Myocyte (in vitro differentiated cells): Measurements from ENCODE around the gene BACH2. TPM values are rescaled to one million over a fixed set of nuclear protein-coding genes. Genes with fewer than 3 reads are reported as not detected.

Experiments used
- DNase-seq: peaks from one replicate; pipeline ENCODE4 v3.0.0-alpha.2; 2012; ENCODE audit warnings: low read depth
- total RNA-seq: library from RNA; depleted of rRNA; stranded (reverse); fragments of >200 nt; gene quantifications from 2 replicates; pipeline ENCODE4 v1.2.3, GENCODE V29; 2014

The BACH2 gene
- total RNA-seq, 1 donor from 2014 or later = 0.13 TPM

DNA sequence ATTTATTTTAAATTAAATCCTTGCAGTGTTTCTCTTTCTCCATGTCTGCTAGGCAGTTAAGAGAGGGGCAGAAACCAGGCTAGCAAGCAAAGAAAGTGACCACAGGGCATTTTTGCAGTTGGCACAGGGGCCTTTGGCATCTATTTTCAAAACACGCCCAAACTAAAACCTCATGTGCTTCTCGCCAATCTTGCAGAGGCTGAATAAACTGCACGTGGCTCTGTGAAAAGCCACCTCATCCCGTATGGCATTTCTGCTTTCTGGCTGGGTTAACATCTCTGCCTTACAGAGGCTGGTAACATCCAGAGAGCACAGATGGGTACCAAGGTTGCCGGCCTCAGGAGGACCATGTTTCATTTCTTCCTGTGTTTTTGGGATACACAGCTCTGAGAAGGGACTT lies 347.8 kb downstream of the BACH2 start:
- peak; percentile 45 for DNase-seq

GRCh38 chr6:89944826-89945407 lies 351.7 kb downstream of the BACH2 start:
- DNase-seq = no peak

- DNase-seq = no peak
These were observed 352.4 kb downstream of the BACH2 start for GRCh38 chr6:89944181-89944755.

GRCh38 chr6:89942601-89943000 lies 354.0 kb downstream of the BACH2 start:
- DNase-seq = no peak

GRCh38 chr6:89941763-89942497 lies 354.7 kb downstream of the BACH2 start:
- no peak for DNase-seq

DNA sequence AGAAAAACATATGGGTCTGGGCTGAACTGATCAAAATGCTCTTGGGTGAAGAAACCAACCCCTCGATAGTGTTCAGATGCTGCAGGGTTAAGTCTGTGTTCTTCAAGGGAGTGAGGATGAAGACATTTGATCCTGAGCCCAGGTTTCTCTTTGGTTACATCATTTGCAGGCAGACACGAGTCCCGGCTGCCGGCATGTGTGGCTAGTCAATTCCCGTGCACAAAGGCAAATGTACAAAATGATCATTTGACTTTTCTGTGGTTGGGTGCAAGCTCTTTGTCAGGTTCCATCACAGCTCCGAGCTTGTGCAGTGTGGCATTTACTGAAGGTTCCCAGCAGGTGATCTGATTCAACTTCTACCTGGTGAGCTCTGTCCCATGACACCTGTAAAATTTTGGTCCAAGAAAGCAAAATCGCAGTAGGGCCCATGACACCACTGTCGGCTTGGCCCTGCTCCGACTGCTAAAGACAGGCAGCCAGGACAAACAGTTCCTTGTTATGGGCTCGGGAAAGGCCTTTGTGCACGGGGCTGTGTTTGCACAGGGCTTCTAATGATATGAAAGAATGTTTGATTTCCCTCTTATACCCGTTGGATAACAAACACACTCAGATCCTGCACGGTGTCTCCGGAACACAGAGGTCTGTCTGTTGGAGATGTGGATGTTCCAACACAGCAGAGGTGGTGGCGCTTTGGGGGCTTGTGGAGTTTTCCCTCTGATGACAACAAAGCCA lies 355.4 kb downstream of the BACH2 start:
- DNase-seq = no peak

GRCh38 chr6:89940225-89941027 lies 356.2 kb downstream of the BACH2 start:
- DNase-seq = peak; percentile 81

DNA sequence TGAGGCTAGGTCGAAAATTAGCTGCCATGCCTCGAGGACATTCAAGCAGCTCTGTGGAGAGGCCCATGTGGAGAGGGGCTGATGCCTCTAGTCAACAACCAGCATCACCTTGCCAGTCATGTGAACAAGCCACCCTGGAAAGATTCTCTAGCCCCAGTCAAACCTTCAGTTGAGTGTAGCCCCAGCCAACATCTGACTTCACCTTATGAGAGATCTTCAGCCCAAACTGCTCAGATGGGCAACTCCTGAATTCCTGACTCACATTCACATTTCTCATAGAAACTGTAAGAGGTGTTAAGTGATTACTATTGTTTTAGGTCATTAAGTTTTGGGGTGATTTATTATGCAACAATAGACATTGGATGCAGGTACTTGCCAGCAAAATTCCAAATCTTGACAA lies 357.5 kb downstream of the BACH2 start:
- DNase-seq = no peak

DNA sequence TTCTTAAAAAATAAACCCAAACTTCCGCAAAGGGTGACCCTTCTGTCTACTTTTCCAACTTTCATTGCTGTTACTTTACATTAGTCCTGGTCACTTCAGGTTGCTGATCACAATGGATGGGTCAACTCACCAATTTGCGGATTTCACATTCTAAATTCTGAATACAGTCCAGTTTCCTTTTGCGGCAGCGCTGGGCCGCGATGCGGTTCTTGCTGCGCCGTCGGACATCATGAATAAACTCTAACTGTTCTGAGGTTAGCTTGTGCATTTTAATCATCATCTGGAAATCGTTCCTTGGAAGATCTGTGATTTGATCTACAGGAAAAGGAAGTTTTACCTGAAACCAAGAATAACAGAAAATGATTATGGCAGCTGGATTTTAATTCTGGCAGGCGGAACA lies 358.6 kb downstream of the BACH2 start:
- no peak for DNase-seq

DNA sequence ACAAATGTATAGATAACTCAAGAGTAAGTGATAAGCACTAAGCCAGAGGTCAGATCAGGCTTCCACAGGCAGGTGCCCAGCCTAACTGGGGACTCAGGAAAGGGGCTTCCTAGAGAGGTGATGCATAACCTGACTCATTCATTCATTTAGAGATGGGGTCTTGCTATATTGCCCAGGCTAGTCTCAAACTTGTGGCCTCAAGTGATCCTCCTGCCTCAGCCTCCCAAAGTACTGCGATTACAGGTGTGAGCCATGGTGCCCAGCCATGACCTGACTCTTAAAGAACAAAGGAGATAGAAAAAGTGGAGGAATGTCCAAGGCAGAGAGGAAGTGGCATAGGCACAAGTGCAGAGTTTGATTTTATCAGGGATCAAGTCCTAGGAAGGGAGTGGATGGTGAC lies 360.5 kb downstream of the BACH2 start:
- no peak for DNase-seq

DNA sequence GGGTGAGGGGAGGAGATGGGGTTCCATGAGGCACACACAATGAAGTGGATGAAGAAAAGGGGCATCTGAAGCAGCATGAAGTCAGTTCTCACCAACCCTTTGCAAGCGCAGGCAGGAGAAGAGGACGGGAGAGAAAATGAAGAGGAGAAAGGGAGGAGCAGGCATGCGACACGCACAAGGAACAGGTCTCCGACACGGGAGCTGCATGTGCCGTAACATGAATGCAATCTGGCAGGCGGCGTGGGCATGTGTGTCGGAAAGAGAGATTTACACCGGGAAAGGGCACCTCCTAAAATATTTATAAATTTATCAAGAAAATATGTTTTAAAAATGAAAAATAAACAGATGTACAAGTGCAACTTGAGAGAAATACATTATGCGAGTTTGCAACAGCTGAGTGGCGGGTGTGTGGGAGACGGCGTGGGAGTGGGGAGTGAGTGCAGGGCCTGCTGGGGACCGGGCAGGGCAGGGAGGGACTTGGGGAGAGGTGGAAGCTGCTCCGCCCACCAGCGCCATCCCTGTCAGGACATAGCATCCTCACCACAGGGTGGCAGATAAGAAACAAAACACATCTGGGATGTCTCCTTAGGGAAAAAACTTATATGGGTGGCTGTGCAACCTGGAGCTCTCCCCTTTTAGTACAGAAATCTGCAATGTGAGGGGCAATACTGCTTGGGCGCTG lies 361.8 kb downstream of the BACH2 start:
- DNase-seq = no peak

DNA sequence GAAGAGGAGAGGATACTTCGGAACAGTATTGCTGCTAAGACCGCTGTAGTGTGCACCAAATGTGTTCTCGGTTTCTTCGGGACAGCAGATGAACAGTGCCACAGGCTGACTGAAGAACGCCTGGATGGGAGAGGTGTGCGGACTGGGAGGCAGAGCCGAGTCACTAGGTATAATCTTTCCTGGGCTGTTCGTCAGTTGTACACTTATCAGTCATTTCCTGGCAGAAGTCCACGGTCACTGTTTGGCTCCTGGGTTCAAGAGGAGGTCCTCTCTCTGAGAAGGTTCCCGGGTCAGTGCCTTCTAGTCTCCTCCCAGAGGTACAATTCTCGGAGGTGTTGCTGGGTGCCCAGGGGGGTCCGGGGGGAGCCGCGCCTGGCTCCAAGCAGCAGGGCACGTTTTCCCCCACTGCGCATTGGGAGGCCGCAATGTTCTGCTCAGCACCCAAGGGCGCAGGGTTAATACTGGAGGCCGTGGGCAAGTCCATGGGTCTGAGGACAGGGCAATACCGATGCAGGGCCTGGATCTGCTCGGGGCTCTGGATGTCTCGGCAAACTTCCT lies 364.3 kb downstream of the BACH2 start:
- no peak for DNase-seq

GRCh38 chr6:89930789-89931188 lies 365.9 kb downstream of the BACH2 start:
- no peak for DNase-seq

DNA sequence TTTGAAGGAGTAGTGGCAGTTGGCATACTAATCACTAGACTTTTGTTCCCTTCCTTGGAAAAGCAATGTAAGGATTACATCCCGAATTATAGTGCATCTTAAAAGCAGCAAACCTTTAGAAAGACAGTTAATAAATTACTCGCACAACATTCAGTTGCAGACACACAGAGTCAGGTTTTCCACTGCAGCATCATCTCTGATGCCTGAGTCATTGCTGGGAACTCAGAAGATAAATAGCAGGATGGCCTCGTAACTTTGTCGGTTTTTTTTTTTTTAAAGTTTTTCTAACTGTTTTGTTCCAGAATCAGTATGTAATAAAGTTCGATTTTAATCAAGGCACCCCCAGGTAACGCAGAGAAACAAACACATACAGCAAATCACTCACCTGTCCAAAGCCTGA lies 368.0 kb downstream of the BACH2 start:
- no peak for DNase-seq

DNA sequence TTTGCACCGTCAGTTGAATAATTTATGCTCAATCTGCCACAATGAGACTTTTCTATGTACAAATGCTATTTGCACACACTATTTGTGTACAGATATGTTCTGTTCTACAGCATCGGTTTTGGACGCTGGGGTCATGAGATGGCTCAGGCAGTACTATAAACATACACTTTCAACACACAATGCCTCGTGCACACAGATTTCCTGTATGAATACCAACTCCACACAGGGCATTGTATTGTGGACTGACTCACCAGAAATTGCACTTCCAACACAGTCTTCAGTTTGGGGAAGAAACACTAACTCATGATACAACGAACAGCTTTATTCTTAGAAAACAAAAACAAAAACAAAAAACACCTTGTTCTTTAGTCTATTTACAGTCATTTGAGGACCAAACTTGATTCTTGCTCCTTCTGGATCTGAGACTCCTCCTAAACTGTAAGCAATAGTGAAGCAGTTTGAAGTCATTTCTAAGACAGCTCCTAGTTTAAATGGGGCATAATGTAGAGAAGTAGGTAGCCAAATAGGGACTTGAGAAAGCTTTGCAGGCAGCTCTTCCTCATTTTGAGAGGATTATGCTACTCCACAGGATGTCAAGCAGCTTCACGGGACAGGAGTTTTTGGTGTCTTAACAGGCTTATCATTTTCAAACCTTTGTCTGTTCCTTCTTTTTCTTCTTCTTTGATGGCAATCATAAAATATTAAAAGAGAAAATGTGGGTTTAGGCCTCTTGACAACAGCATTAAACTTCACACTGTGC lies 368.7 kb downstream of the BACH2 start:
- DNase-seq = no peak

DNA sequence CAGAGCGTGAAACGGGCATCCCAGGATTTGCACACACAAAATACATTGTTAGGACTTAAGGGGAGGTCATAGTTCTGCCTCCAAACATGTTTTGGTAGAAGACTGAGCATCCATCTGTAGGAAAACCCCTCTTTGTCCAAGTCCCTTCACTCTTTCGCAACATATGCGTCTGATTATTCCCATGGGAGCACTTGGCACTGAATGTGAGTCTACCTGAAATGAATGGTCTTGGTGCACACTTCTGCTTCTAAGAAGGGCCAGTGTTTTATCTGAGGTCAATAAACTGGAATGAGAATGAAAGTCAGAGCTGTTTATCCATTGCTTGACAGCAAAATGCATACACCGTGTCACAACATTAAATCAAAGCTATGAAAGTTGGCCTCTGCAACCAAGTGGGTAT lies 369.4 kb downstream of the BACH2 start:
- no peak for DNase-seq

DNA sequence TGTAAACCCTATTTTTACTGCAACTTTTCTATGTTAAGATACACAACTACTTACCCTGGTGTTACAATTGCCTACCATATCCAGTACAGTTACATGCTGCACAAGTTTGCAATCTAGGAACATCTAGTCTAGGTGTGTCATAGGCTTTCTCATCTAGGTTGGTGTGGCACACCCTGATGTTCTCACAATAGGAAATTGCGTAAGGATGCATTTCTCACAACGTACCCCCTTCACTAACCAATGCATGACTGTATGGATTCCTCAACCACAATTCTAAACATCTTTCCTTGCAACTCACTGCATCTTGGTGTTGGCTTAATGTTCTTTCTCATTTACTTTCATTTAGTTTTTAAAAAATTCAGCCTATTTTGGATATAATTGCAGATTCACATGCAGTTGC lies 370.8 kb downstream of the BACH2 start:
- DNase-seq = no peak

- DNase-seq = no peak
These were observed 372.4 kb downstream of the BACH2 start for GRCh38 chr6:89924231-89924630.

GRCh38 chr6:89921691-89922090 lies 375.0 kb downstream of the BACH2 start:
- DNase-seq = no peak

DNA sequence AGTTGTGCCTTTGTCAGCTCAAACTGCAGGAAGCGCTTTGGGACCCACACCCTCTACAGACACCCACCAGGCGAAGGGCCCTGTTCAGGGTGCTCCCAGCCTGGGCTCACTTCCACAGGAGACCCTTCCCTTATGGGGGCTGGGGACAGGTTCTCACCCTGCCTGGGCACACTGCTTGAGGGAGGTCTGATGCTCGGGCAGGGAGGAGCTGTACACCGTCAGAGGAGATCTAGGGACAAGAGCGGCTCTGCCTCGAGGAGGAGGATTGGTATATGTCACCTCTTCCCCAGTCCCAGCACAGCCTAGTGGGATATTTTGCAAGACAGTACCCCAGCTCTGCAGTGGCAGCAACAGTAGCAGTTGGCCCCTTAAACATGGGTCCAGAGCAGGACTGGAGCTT lies 375.4 kb downstream of the BACH2 start:
- no peak for DNase-seq
